HK-2 (cell line): ENCODE measurements around the gene MAPKAPK5.
"Not testable (repeated sequence)": the region's sequence is repeated elsewhere in the genome, so short reads cannot be mapped to it uniquely, and the experiment has no call there.

Source experiments
- DNase-seq: peaks from one replicate; pipeline ENCODE4 v3.0.0-alpha.2; 2018; ENCODE audit not compliant: unreplicated experiment

Gene MAPKAPK5

DNA sequence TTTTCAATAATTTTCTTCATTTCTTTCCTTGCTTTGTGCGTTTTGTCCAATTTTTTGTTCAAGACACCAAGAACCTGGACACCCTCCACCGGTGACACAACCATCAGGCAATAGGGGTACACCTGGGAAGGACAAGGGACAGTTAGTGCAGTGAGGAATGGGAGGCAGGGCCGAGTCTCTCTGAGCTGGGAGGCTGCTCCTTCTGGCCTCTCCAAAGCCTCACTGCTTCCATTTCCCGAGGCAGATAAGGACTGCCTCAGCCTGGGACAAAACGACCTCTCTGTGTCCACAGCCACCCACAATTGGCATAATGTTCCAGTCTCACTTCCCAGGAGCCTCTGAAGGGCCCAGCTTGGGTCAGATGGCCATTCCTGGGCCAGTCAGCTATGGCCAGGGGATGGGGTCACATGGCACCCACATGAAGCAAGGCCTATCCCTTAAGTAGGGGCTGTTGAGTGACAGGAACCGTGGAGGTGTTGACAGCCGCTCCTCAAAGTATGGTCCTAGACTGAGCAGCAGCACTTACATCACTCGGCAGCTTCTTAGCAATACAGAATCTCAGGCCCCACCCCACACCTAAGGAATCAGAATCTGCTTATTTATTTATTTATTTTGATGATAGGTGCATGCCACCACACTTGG is 13.6 kb upstream of the MAPKAPK5 start:
- no peak for DNase-seq

GRCh38 chr12:111829635-111830034 is 12.4 kb upstream of the MAPKAPK5 start:
- not testable (repeated sequence) for DNase-seq

- not testable (repeated sequence) for DNase-seq
Observed at GRCh38 chr12:111834740-111835386, 7.2 kb upstream of the MAPKAPK5 start.

DNA sequence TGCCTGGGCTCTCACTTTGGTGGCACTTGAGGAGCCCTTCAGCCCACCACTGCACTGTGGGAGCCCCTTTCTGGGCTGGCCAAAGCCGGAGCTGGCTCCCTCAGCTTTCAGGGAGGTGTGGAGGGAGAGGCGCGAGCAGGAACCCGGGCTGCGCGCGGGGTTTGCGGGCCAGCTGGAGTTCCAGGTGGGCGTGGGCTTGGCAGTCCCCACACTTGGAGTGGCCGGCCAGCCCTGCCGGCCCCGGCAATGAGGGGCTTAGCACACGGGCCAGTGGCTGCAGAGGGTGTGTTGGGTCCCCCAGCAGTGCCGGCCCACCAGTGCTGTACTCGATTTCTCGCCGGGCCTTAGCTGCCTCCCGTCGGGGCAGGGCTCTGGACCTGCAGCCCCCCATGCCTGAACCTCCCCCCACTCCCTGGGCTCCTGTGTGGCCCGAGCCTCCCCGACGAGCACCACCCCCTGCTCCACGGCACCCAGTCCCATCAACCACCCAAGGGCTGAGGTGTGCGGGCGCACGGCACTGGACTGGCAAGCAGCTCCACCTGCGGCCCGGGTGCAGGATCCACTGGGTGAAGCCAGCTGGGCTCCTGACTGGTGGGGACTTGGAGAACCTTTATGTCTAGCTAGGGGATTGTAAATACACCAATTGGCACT is 6.4 kb upstream of the MAPKAPK5 start:
- DNase-seq = not testable (repeated sequence)

- DNase-seq = no peak
Observed at GRCh38 chr12:111838353-111838752, 3.7 kb upstream of the MAPKAPK5 start.

DNA sequence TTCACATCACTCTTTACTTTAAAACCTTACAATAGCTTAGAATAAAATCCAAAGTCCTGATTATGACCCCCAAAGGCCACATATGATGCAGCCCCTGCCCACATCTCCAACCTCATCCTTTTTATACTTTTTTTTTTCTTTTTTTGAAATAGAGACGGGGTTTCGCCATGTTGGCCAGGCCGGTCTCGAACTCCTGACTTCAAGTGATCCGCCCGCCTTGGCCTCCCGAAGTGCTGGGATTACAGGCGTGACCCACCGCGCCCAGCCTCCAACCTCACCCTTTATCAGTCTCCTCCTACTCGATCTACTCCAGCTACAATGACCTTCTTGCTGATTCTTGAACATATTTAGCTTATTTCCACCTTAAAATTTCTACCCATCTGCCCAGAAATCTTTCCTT is 1.2 kb upstream of the MAPKAPK5 start:
- DNase-seq = no peak

GRCh38 chr12:111841236-111841749 is 735 bp upstream of the MAPKAPK5 start:
- DNase-seq = no peak

- DNase-seq = peak; percentile 37
Observed at GRCh38 chr12:111842556-111843396, 748 bp downstream of the MAPKAPK5 start.

DNA sequence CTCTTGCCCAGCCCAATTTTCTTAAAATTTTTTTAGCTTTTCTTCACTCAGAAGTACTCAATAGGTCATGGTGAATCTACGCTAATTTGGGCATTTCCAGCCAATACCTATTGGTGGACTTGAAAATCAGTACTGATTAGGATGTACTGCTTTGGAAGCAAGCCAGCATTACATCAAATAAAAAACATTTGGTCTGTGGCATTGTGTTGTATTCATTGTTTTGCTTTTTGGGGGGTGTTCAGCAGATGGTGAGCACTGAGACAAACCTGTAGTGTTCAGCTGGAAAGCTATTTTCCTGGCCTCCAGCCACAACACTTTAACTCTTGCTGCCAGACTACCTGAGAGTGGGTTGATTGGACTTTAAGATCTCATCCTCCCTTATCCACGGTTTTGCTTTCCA is 4.0 kb downstream of the MAPKAPK5 start:
- DNase-seq = no peak

DNA sequence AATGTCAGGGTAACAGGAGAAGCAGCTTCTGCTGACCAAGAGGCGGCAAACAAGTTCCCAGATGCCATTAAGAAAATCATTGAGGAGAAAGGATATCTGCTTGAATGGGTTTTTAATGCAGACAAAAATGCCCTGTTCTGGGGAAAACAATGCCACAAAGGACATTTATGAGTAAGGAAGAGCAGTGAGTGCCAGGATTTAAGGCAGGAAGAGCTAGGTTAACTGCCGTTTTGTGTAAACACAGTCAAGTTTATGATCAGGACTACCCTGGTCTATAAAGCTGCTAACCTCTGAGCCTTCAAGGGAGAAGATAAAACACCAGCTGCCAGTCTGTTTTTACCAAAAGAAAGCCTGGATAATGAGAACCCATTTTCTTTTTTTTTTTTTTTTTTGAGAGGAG is 8.5 kb downstream of the MAPKAPK5 start:
- no peak for DNase-seq

DNA sequence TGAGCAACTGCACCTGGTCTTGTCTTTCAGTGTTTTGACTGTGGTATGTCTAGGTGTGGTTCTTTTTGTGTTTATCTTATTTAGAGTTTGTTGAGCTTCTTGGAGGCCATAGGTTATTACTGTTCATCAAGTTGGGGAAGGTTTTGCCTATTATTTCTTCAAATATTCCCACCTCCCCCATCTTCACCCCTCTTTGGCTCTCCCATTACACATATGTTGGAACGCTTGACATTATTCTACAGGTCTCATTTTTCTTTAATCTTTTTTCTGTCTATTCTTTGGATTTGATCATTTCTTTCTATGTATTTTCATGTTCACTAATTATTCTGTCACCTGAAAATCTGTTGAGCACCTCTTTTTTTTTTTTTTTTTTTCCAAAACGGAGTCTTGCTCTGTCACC is 16.2 kb downstream of the MAPKAPK5 start:
- no peak for DNase-seq

DNA sequence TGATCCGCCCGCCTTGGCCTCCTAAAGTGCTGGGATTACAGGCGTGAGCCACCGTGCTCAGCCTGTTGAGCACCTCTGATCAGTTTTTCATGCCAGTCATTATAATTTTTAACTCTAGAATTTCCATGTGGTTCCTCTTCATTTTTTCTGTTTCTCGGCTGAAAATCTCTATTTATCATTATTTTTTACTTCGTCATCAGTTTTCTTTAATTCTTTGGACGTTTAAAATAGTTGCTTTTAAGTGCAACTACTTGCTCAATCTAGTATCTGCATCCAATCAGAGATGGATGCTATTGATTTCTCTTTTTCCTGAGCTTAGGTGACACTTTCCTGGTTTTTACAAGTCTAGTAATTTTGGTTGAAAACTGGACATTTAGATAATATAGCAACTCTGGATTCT is 16.8 kb downstream of the MAPKAPK5 start:
- DNase-seq = no peak

GRCh38 chr12:111864913-111865312 is 22.9 kb downstream of the MAPKAPK5 start:
- no peak for DNase-seq

DNA sequence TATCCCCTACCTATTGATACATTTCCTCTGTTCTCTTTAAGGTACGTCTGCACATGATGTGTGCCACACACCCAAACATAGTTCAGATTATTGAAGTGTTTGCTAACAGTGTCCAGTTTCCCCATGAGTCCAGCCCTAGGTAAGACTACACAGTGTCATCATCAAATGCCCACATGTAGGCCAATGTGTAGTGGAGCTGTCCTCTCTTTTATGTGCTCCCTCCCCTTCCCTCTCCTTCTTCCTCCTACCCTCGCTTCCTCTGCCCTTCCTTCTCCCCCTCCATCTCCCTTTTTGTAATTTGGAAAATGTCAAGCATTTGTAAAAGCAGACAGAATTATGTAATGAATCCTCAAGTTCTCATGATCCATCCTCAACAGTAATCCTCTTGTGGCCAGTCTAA is 25.5 kb downstream of the MAPKAPK5 start:
- no peak for DNase-seq

DNA sequence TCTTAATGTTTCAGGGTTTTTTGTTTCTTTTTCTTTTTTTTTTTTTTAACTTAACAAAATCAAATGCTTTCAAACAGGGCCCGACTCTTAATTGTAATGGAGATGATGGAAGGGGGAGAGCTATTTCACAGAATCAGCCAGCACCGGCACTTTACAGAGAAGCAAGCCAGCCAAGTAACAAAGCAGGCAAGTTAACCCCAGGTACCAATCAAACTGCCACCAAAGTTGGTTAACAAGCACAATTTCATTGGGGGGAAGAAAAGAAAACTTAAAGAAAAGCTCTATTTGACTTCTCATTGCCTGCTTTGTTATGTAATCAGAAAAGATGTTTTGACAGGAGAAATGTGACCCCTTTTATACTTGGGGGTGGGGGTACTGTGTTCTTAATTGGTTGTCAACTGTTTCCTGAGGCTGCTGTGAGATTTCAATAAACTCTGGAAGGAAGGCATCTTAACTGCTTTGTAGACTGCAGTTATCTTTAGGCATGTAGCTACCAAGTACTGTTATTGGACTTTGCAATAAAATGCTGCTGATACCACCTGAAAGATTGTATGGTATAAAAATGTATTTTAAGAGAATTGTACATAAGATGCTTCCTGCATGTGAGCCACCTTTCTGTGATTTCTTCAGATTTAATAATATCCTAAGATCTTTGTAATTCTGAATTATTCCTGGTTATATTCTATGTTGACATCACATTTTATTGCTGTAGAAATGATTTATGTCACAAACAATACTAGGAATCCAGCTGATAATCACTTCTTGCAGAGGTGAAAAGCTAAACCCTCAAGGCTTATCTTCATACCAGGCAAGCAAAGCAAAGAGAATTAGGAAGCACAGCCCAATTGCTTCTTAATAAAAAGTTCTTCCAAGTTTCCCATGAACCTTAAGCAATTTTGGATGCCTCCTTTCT is 26.9 kb downstream of the MAPKAPK5 start:
- no peak for DNase-seq

- DNase-seq = no peak
Observed at GRCh38 chr12:111869671-111870070, 27.6 kb downstream of the MAPKAPK5 start.

- DNase-seq = no peak
Observed at GRCh38 chr12:111870216-111870615, 28.2 kb downstream of the MAPKAPK5 start.

GRCh38 chr12:111870706-111871105 is 28.7 kb downstream of the MAPKAPK5 start:
- no peak for DNase-seq

- no peak for DNase-seq
Observed at GRCh38 chr12:111873113-111873512, 31.1 kb downstream of the MAPKAPK5 start.

DNA sequence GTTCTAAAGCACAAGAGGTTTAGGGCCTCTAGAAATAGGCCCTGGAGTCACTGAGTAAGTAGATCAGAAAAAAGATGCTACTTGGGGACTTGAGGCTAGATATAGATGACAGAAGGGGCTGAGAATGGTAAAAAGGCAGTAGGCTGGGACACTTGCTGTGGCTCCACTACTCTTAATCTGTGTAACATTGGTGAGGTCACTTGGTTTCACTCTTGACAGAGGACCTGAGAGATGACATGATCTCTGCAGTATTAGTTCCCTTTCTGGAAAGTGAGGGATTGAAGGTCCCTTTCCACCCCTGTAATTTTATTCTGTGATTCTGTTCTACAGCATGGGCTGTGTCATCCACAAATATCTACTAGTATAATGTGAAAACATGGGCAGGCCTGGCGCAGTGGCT is 39.7 kb downstream of the MAPKAPK5 start:
- no peak for DNase-seq
